Measurements from ENCODE around the gene EFEMP2. TPM values are rescaled to one million over a fixed set of nuclear protein-coding genes. Genes with fewer than 3 reads are reported as not detected.
"Not testable (repeated sequence)": the region's sequence is repeated elsewhere in the genome, so short reads cannot be mapped to it uniquely, and the experiment has no call there.

EFEMP2 gene
- polyA plus RNA-seq, 4 donors: 102 to 212 (median 121) TPM

DNA sequence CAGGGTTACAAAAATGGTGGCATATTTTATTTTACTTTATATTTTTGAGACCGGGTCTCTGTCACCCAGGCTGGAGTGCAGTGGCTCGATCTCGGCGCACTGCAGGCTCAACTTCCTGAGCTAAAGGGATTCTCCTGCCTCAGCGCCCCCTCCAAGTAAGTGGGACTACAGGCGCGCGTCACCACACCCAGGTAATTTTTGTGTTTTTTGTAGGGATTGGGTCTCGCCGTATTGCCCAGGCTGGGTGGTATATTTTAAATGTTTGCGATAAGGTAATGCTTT is 28.2 kb upstream of the EFEMP2 start:
- DNase-seq (ENCODE audit: low read depth in 4 of 4, low spot score in 3 of 4): no peak

DNA sequence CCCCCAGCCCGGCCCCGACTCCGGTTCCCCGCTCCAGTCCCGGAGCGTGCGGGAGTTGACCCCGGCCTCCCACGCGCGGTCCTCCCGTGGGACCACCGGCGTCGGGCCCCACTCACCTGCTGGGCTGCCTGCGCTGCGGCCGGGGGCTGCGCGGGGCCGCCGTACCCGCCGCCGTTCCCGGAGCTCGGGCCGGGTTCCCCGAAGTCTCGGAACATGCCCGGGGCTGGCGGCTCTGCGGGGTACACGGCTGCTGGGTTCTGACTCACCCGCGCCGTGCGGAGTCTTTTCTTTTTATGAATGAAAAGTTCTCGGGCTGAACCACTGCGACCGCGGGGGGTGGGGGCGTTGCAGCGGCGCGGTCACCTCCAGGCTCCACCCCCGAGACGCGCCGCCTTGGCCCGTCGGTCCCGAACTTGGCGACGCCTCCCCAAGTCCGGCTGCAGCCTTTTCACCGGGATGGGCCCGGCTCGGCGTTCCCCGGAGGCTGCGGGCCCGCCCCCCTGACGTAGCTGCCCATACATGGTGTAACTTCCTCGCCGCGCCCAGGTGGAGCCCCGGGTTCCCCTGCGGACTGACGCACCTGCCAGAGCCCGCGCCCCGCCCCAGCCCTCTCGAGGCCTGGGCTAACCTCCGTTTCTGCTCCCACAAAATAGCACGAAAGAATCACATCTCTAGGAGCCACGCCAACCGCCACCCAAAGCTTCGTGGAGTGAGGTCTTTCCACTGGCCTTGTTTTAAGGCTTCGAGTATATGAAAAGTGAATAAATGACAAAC is 27.7 kb upstream of the EFEMP2 start, which contains the start of gene FOSL1:
Gene FOSL1, minus strand, starts transcription at position 264 of the 774 bp plus-strand sequence. Its CDS starts 49 bp downstream, at position 215.
- no peak for DNase-seq (ENCODE audit: low read depth in 4 of 4, low spot score in 3 of 4)

DNA sequence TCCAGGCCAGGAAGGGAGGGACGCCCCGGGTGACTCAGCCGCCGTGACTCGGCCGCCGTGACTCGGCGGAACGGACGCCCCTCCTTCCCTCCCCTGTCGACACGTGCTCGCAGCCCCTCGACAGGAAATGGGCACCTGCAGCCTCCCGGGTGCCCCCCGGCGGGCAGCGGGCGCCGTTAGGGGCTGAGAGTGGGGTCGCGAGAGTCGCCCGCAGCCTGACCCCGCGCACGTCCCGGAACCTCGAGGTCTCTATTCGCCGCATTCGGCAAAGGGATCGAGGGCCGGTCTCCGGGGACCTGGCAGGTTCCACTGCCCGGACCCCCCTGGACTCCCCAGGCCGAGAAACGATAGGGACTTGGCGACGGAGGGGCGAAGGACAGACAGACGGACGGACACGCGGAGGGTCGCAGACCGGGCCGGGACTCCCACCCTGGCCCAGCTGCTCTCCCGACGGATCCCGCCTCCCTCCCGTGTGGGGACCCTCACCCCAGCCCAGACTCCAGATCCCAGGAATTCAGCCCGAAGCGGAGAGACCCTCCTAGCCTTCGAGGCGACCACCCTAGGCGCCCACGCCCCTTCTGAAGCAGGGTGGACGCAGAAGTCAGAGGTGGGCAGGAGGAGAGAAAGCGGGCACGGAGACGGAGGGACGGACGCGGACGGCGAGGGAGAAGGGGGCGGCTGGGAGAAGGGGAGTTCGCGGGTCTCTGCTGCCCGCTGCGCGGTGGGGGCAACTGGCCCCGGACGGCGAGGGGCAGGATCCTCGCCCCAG is 26.9 kb upstream of the EFEMP2 start:
- no peak for DNase-seq (ENCODE audit: low read depth in 4 of 4, low spot score in 3 of 4)

- DNase-seq (ENCODE audit: low read depth in 4 of 4, low spot score in 3 of 4): no peak
Observed at GRCh38 chr11:65898656-65899355, 26.2 kb upstream of the EFEMP2 start.

DNA sequence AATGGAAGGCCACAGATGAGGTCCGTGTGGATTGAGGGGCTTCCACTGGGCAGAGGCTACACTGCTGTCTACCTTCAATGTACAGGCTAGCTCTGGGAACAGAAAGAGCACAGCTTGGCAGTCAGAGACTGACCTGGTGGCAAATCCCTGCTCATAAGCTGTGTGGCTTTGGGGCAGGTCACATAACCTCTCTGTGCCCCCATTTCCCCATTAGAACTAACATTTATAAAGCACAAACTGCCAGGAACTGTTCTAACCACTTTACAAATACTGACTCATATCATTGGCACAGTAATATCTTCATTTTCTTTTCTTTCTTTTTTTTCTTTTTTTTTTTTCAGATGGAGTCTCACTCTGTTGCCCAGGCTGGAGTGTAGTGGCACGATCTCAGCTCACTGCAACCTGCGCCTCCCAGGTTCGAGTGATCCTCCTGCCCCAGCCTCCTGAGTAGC is 24.4 kb upstream of the EFEMP2 start:
- DNase-seq (ENCODE audit: low read depth in 4 of 4, low spot score in 3 of 4): no peak

GRCh38 chr11:65896034-65896999 is 23.7 kb upstream of the EFEMP2 start:
- DNase-seq (ENCODE audit: low read depth in 4 of 4, low spot score in 3 of 4): no peak

DNA sequence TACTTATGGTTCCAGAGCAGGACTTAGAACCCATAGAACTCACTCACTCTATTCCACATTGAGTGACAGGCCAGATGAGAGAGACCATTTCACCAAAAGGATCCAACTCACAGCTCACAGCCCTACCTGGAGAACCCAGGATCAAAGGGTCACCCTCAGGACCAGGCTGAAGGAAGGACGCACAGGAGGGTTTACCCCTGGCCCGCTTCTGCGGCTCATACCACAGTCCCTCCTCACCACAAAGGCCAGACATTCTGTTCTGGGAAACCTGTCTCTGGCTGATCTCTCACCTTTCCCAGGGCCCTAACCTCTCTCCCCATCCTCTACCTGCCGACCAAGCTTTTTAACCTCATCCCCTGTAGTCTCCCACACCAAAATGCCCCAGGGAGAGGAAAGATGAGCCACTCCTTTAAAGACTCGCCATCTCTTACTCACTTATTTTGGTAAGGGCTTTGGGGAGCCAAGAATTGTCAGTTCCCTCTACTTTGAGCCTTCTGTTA is 22.9 kb upstream of the EFEMP2 start:
- no peak for DNase-seq (ENCODE audit: low read depth in 4 of 4, low spot score in 3 of 4)

- no peak for DNase-seq (ENCODE audit: low read depth in 4 of 4, low spot score in 3 of 4)
Observed at GRCh38 chr11:65894034-65894591, 21.5 kb upstream of the EFEMP2 start.

- DNase-seq (ENCODE audit: low read depth in 4 of 4, low spot score in 3 of 4): no peak
Observed at GRCh38 chr11:65892661-65893317, 20.2 kb upstream of the EFEMP2 start.

- not testable (repeated sequence) for DNase-seq (ENCODE audit: low read depth in 4 of 4, low spot score in 3 of 4)
Observed at GRCh38 chr11:65892137-65892540, 19.5 kb upstream of the EFEMP2 start.

GRCh38 chr11:65891219-65892136 is 18.9 kb upstream of the EFEMP2 start:
- DNase-seq (ENCODE audit: low read depth in 4 of 4, low spot score in 3 of 4): no peak

DNA sequence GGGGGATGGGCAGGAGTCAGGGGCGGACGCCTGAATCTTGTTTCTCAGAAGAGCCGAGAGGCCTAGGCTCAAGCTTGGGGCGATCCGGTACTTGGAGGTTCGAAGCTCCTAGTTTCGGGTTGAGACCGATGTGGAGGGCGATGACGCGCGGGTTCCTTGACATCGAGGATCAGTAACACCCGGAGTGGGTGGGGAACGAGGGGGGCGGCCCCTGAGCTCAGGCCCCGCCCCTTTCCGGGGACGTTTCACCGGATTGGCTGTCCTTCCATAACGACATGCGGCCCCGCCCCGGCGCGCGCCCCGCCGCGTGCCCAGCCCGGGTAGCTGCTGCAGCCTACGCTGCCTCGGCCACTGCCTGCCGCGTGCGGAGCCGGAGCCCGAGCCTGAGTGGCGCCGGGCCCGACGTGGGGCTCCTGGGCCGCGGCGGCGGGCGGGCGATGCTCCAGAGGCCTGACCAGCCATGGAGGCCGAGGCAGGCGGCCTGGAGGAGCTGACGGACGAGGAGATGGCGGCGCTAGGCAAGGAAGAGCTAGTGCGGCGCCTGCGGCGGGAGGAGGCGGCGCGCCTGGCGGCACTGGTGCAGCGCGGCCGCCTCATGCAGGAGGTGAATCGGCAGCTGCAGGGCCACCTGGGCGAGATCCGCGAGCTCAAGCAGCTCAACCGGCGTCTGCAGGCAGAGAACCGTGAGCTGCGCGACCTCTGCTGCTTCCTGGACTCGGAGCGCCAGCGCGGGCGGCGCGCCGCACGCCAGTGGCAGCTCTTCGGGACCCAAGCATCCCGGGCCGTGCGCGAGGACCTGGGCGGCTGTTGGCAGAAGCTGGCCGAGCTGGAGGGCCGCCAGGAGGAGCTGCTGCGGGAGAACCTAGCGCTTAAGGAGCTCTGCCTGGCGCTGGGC is 18.0 kb upstream of the EFEMP2 start, which contains the start of gene CCDC85B:
Gene CCDC85B, plus strand, starts transcription at position 350 of the 895 bp plus-strand sequence. Its CDS starts 111 bp downstream, at position 461.
- DNase-seq (ENCODE audit: low read depth in 4 of 4, low spot score in 3 of 4): peak; percentile 85 to 92 (median 92)

DNA sequence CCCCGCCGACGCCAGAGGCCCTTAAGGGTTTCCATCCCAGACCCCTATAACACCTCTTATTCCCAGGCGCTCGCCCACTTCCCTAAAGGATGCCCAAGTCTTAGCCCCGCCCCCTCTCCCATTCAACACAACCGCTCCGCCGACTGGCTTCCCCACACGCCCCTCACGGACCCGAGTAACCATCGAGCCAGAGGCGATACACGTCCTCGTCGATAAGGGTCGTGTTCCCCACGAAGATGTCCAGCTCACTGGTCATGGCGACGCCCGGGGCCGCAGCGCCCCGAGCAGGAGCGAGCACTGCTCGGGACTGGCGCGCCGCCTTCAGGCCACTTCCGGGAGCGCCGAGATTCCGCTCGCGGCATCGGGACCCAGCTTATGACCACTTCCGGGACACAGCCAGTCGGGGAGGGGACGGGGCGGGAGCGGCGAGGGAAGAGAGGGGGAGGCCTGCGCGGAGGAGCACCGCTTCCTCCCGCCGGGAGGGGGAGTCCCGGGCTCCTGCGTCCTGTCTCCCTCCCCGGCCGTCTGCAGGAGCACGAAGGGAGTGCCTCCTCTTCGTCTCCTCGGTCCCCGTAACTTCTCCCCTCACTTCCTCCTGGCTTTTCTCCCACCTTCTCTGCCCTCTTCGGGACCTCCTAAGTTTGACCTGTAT is 15.7 kb upstream of the EFEMP2 start, which contains the start of gene FIBP:
Gene FIBP, minus strand, starts transcription at position 309 of the 652 bp plus-strand sequence. Its CDS starts 53 bp downstream, at position 256.
- peak; percentile 89 to 94 (median 92) for DNase-seq (ENCODE audit: low read depth in 4 of 4, low spot score in 3 of 4)

GRCh38 chr11:65887723-65888162 is 15.1 kb upstream of the EFEMP2 start:
- no peak for DNase-seq (ENCODE audit: low read depth in 4 of 4, low spot score in 3 of 4)

GRCh38 chr11:65886826-65887722 is 14.5 kb upstream of the EFEMP2 start:
- no peak for DNase-seq (ENCODE audit: low read depth in 4 of 4, low spot score in 3 of 4)
